K562 (cell line): ENCODE measurements around the gene DNAH17. TPM values are rescaled to one million over a fixed set of nuclear protein-coding genes. Genes with fewer than 3 reads are reported as not detected.
A peak's percentile ranks its signal among the peaks of the same experiment; 100 is the strongest.

Experiments
- ATAC-seq: fragments of 200-7000 bp; cut with Tn5 transposase; 3 replicates; pipeline ENCODE4 v1.9.1; 2020; ENCODE audit warnings: moderate library complexity
- BruUV-seq: library from RNA; stranded (reverse); fragments of 400-500 nt; replicated peaks from 2 replicates; lab custom pipeline; 2021; lab: Mats Ljungman, UMichigan
- CTCF ChIA-PET: fragments of 300-600 bp; formaldehyde crosslinking; extraction: SDS; loops from one replicate; lab custom pipeline; 2021; ENCODE audit warnings: low intra/inter-chr PET ratio; lab: Yijun Ruan, JAX
- POLR2A ChIA-PET: fragments of 300-600, 350-650 bp; sonication (Branson Sonifier 250); formaldehyde crosslinking; extraction: SDS; loops from one replicate; lab custom pipeline; 2021; ENCODE audit warnings: antibody characterized with exemption, inconsistent platforms; lab: Yijun Ruan, JAX
- DNase-seq, 4 experiments: peaks; one replicate each; pipeline versions ENCODE4 v3.0.0 to v3.0.0-alpha.2; 2011 to 2018; ENCODE audit warnings: low spot score in 3 of 4, mixed read lengths in 3 of 4; ENCODE audit errors: extremely low read depth in 1 of 4
- FAIRE-seq: peaks from 2 replicates; lab custom pipeline; 2011; peaks lifted over from hg19 to GRCh38; lab: Jason Lieb, UNC
- H2AFZ ChIP-seq: 2 replicates; pipeline ENCODE4 v1.6.0; 2011; ENCODE audit warnings: low read depth, low read length, control low read depth, inconsistent platforms
- H3K27ac ChIP-seq: fragments of 200-600 bp; 3 replicates; pipeline ENCODE4 v1.8.0; 2011; ENCODE audit warnings: low read depth, mild to moderate bottlenecking, control low read depth, inconsistent platforms, low read length, moderate library complexity, mixed read lengths; ENCODE audit errors: extremely low read depth
- H3K27me3 ChIP-seq, 2 experiments: fragments of 300-600 bp in 1 of 2; 2 replicates in 1 of 2; 3 replicates in 1 of 2; pipeline versions ENCODE4 v1.6.0 to v1.8.0; 2011; ENCODE audit warnings: inconsistent platforms in 2 of 2, low read length in 2 of 2, mild to moderate bottlenecking in 1 of 2, mixed read lengths in 1 of 2, moderate library complexity in 1 of 2; ENCODE audit not compliant: control insufficient read depth in 2 of 2, insufficient read depth in 2 of 2
- H3K36me3 ChIP-seq: fragments of 300-600 bp; 3 replicates; pipeline ENCODE4 v1.8.0; 2011; ENCODE audit warnings: mild to moderate bottlenecking, low read length, inconsistent platforms; ENCODE audit not compliant: control insufficient read depth, insufficient read depth
- H3K4me1 ChIP-seq, 2 experiments: fragments of 200-600 bp in 1 of 2; replicated peaks in 1 of 2; 2 replicates in 1 of 2; 3 replicates in 1 of 2; pipeline versions ENCODE4 v1.5.1 to v1.8.0; 2011; ENCODE audit warnings: inconsistent platforms in 2 of 2, low read length in 2 of 2, mild to moderate bottlenecking in 1 of 2, mixed read lengths in 1 of 2, moderate library complexity in 1 of 2; ENCODE audit not compliant: control insufficient read depth in 2 of 2, insufficient read depth in 2 of 2
- H3K4me2 ChIP-seq: 2 replicates; pipeline ENCODE4 v1.6.1; 2011; ENCODE audit warnings: low read length, control low read depth, inconsistent platforms, mixed read lengths; ENCODE audit not compliant: insufficient read depth
- H3K4me3 ChIP-seq: fragments of 200-600 bp; sonication (generic), shearing (Covaris generic); 2 replicates; pipeline ENCODE4 v1.5.1; 2016; ENCODE audit warnings: control low read depth, inconsistent platforms
- H3K79me2 ChIP-seq: fragments of 200-600 bp; 3 replicates; pipeline ENCODE4 v1.8.0; 2011; ENCODE audit warnings: low read length, inconsistent platforms; ENCODE audit not compliant: control insufficient read depth, insufficient read depth
- H3K9ac ChIP-seq, 2 experiments: 2 replicates each; pipeline versions ENCODE4 v1.6.0 to v1.6.1; 2011; ENCODE audit warnings: low read depth in 2 of 2, low read length in 2 of 2, control low read depth in 1 of 2, inconsistent platforms in 1 of 2, mild to moderate bottlenecking in 1 of 2, mixed read lengths in 1 of 2; ENCODE audit not compliant: insufficient read depth in 1 of 2
- H3K9me1 ChIP-seq: one replicate; pipeline ENCODE4 v1.6.0; 2011; ENCODE audit warnings: inconsistent platforms, mild to moderate bottlenecking, low read length, moderate library complexity; ENCODE audit not compliant: control insufficient read depth, insufficient read depth
- H3K9me3 ChIP-seq: replicated peaks from 2 replicates; pipeline ENCODE4 v1.5.1; 2011; ENCODE audit warnings: low read depth, low read length, inconsistent platforms; ENCODE audit not compliant: control insufficient read depth, insufficient read depth
- H4K20me1 ChIP-seq: replicated peaks from 2 replicates; pipeline ENCODE4 v1.6.1; 2011; ENCODE audit warnings: low read length, inconsistent platforms, mixed read lengths; ENCODE audit not compliant: control insufficient read depth, insufficient read depth
- ARID4B ChIP-seq: sonication (generic); formaldehyde crosslinking; IDR thresholded peaks from 2 replicates; pipeline ENCODE4 v1.8.0; 2022; ENCODE audit warnings: mild to moderate bottlenecking, missing genetic modification reagents
- CEBPB ChIP-seq: fragments of 450-650 bp; IDR thresholded peaks from 2 replicates; pipeline ENCODE4 v1.6.1; 2016; ENCODE audit warnings: missing genetic modification characterization, missing compliant biosample characterization
- E4F1 ChIP-seq: fragments of 250-450 bp; sonication (Bioruptor Pico); IDR thresholded peaks from 2 replicates; pipeline ENCODE4 v1.5.0; 2021; ENCODE audit warnings: mild to moderate bottlenecking, borderline replicate concordance
- HEY1 ChIP-seq: fragments of 250-450 bp; sonication (Bioruptor Pico); IDR thresholded peaks from 2 replicates; pipeline ENCODE4 v1.5.0; 2020; ENCODE audit warnings: mild to moderate bottlenecking, moderate library complexity, borderline replicate concordance
- SMARCA4 ChIP-seq: fragments of 450-650 bp; IDR thresholded peaks from 2 replicates; pipeline ENCODE4 v1.6.1; 2016
- SPI1 ChIP-seq: IDR thresholded peaks from 2 replicates; pipeline ENCODE4 v1.6.1; 2011; ENCODE audit warnings: low read depth, low read length, control low read depth, borderline replicate concordance
- ZNF41 ChIP-seq: fragments of 250-450 bp; sonication (Bioruptor Pico); conservative IDR thresholded peaks from 2 replicates; pipeline ENCODE4 v1.4.0; 2020; ENCODE audit warnings: mild to moderate bottlenecking
- ZNF717 ChIP-seq: fragments of 250-450 bp; sonication (Bioruptor Pico); IDR thresholded peaks from 2 replicates; pipeline ENCODE4 v1.5.0; 2021
- WGBS: fragments of 100-300 bp; shearing (Covaris generic); methylation state at CpG from one replicate; pipeline ENCODE4 v1.1.6; 2016; ENCODE audit warnings: low coverage, mixed read lengths; ENCODE audit not compliant: insufficient coverage; ENCODE audit errors: missing lambda C conversion rate; 5-methylcytosine and 5-hydroxymethylcytosine counted together
- in situ Hi-C: fragments of 300-500 bp; cut with MboI; formaldehyde crosslinking; loops from 4 replicates; pipeline ENCODE4 v1.15.0; 2018; ENCODE audit warnings: inconsistent platforms, mixed read lengths
- intact Hi-C: fragments of 100-400 bp; cut with micrococcal nuclease; formaldehyde crosslinking; loops from 2 replicates; pipeline ENCODE4 v1.14.2; 2022
- polyA plus RNA-seq, 8 experiments: library from polyadenylated mRNA; depleted of rRNA in 4 of 8; stranded (reverse) in 5 of 8; unstranded in 3 of 8; fragments of >200 nt; fragmentation: Nextera tagmentation in 2 of 8; fragmentation: Illumina TruSeq in 1 of 8; extraction: Ambion mirVana in 2 of 8; extraction: Trizol in 1 of 8; gene quantifications; 2 replicates each; pipeline versions ENCODE4 v1.2.1 to v1.2.3, GENCODE V29; 2011 to 2014; ENCODE audit warnings: inconsistent platforms in 1 of 8, missing spikeins in 1 of 8
- total RNA-seq, 7 experiments: library from RNA; depleted of rRNA in 6 of 7; stranded (reverse); fragments of >200 nt in 6 of 7; fragmentation: Illumina TruSeq in 2 of 7; extraction: Trizol in 2 of 7; gene quantifications; 2 replicates each; pipeline versions ENCODE4 v1.2.1 to v1.2.3, GENCODE V29; 2011 to 2021; ENCODE audit warnings: low replicate concordance in 1 of 7

Gene DNAH17
- total and polyA plus RNA-seq, 9 of the 15 experiments (the other 6 are each of a cell fraction or from before 2014, with no cell fraction given) = under 0.01 to 0.06 (median 0.03) TPM; not detected in 5

GRCh38 chr17:78374631-78375274, 202.4 kb downstream of the DNAH17 start:
- WGBS = 46% methylated on average over 14 of the region's 14 CpGs
- peaks cover 0 to 6% of the 10 kb centered on the region in 2 experiments; a peak in 2 of 5 replicates for H3K27me3 ChIP-seq
- H3K27ac ChIP-seq = no peak overlapping the region
- BruUV-seq = no TSS peak
- H3K9me1 ChIP-seq = peaks cover 4% of the 10 kb centered on the region
- no peak for DNase-seq
- no peaks in the 10 kb centered on the region for H4K20me1 ChIP-seq
- POLR2A ChIA-PET = interaction anchor here (1.4 kb wide), 1 partner anchor 11 kb away, joined by 4 read pairs; no protein-coding TSS in a partner anchor
- no peak for ATAC-seq
- CTCF ChIA-PET = no interaction called here
- H3K4me2 ChIP-seq = no peak overlapping the region
- H3K4me3 ChIP-seq = no peak overlapping the region
- in situ Hi-C loops = no loop called here
- no peak overlapping the region for H2AFZ ChIP-seq
- FAIRE-seq = no peak
- no peaks in the 10 kb centered on the region for H3K9me3 ChIP-seq
- no peaks in the 10 kb centered on the region for H3K36me3 ChIP-seq
- peaks cover 13% of the 10 kb centered on the region for H3K79me2 ChIP-seq
- H3K9ac ChIP-seq = no peak overlapping the region
- intact Hi-C loops = no loop called here
- TF ChIP-seq SPI1 (peak; percentile 43; the same call in 1 of the 2 replicates), ZNF41 (no peak)
- TF ChIP-seq, all 486 proteins: peak for 1
- H3K4me1 ChIP-seq = peaks cover 7 to 18% of the 10 kb centered on the region in 2 experiments

DNA sequence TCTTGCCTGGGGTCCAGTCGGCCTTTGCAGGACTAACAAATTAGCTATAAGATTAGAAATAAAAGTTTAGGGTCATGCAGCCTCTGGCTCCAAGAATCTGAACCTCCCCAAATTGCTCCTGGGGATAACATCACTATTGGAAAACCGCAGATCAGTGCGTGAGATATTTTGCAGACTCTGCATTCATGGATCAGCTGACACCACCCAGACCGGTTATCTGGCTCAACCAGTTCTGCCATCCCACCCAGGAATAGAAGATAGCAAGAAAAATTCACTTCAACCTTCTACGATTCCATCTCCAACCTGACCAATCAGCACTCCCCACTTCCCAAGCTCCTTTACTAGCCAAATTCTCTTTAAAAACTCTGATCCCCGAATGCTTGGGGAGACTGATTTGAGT, 203.0 kb downstream of the DNAH17 start:
- in situ Hi-C loops (no loop called here), intact Hi-C loops (no loop called here)
- H3K9ac ChIP-seq = no peak overlapping the region
- no peak overlapping the region for H2AFZ ChIP-seq
- H3K79me2 ChIP-seq = peaks cover 8% of the 10 kb centered on the region
- H3K27ac ChIP-seq = no peak overlapping the region
- CTCF ChIA-PET = no interaction called here
- peaks cover 7 to 19% of the 10 kb centered on the region in 2 experiments for H3K4me1 ChIP-seq
- H3K36me3 ChIP-seq = no peaks in the 10 kb centered on the region
- ATAC-seq (no peak), FAIRE-seq (no peak), DNase-seq (peak in 2 of 4 experiments; percentile 14 to 35)
- no peak overlapping the region for H3K4me2 ChIP-seq
- POLR2A ChIA-PET = interaction anchor here (1.4 kb wide), 1 partner anchor 11 kb away, joined by 4 read pairs; no protein-coding TSS in a partner anchor
- no peak overlapping the region for H3K4me3 ChIP-seq
- H3K9me3 ChIP-seq = no peaks in the 10 kb centered on the region
- H4K20me1 ChIP-seq = no peaks in the 10 kb centered on the region
- peaks cover 4% of the 10 kb centered on the region for H3K9me1 ChIP-seq
- no TSS peak for BruUV-seq
- peaks cover 0 to 6% of the 10 kb centered on the region in 2 experiments; a peak in 2 of 5 replicates for H3K27me3 ChIP-seq
- WGBS = 2% methylated on average over 6 of the region's 6 CpGs
- TF ChIP-seq ARID4B (CRISPR knock-in tag) (no peak), CEBPB (no peak), E4F1 (CRISPR knock-in tag) (no peak), ZNF717 (CRISPR knock-in tag) (no peak), HEY1 (CRISPR knock-in tag) (no peak), SMARCA4 (0 out of 2 replicates have a peak, but pooled peaks have one; percentile 19)
